ENCODE measurements around the gene ADAM33.

Gene ADAM33

DNA sequence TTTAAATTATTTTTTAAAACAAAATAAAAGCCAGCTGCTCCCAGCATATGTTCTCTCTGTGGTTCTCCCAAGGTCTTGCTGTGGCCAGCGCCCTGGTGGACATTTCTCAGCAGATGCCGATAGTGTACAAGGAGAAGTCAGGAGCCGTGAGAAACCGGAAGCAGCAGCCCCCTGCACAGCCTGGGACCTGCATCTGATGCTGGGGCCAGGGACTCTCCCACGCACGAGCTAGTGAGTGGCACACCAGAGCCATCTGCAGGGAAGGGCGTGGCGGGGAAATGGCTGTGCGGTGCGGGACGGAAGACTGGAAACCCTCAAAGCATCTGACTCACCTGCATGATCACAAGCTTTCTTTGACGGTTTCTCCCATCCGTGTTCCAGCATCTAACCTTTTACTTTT is 35.2 kb downstream of the ADAM33 start:
- no peak for DNase-seq (ENCODE audit: low spot score)

DNA sequence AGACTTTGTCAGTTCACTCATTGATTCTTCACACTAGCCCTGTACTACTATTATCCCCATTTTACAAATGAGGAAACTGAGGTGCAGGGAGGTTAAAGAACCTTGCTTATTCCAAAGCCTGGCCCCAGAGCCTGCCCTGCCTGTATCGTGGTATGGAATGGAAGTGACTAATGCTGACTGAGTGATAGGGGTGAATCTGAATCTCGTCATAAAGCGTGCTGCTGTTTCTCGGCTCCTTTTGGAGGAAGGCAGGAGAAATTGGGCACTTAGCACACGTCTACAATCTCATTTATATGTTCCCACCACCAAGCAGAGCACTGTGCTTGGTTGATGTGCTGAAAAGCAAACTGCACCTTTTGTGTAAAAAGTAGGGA is 35.8 kb downstream of the ADAM33 start:
- DNase-seq (ENCODE audit: low spot score), result no peak

DNA sequence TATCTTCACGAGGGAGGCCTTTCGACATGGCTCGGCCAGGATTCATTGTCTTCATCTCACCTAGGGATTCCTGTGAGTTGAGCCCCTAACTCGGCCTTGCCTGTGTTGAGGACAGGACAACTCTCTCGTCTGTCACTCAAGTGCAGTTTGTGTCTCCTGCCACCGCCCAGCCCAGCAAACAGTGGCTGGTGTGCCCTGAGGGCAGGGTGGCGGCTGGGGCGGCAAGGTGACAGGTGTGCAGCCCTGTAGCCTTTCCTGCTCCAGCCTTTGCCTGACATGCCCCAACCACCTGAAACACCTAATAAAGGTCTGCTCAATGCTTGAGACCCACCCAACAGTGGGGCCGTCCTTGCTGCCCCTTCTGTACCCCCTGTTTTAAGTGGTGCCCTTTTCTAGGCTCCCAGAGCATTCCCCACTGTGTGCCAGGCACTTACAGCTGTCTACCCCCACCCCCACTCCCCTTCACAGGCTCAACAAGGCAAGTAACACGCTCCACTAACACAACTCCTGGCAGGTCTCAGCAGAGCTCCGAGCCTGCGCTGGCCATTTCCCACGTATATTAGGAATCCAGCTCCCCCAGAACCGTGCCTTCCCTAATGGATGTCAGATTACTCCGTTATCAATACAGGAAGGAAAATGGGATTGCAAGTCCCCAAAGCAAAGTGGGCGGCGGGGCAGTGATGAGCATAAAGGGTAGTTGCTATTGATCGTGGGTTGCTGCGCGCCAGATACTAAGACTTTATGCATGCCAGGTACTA is 36.3 kb downstream of the ADAM33 start:
- DNase-seq (ENCODE audit: low spot score), result no peak

DNA sequence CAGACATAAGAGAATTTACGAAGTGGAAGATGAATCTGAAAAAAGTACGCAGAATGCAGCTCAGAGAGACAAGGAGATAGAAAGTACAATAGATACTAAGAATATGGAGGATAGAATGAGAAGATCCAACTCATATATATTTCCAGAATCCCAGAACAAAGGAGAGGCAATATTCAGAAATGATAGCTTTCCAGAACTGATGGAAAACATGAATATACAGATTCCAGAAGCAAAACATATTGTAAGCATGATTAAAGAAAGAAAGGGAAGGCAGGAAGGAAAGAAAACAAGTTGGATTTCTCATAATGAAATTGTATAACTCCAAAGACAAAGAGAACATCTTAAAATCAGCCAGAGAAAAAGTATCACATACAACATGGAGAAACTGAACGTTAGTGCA is 41.6 kb downstream of the ADAM33 start:
- no peak for DNase-seq (ENCODE audit: low spot score)

DNA sequence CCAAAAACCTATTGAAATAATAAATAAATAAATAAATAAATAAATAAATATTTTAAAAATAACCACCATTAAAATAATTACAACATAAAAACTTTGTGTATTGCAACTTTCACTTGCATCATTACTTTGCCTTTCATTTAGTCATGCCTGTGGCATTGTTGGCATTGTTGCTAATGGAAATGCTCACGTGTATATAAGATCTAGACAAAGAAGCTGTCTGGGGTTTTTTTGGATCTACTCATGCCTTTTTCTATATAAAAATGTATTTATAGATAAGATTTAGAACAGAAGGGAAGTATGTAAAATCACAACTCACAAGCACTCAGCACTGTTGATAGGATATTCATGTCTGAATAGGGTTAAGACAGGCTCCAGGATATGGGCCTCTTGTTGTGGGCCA is 46.5 kb downstream of the ADAM33 start:
- DNase-seq (ENCODE audit: low spot score), result no peak

DNA sequence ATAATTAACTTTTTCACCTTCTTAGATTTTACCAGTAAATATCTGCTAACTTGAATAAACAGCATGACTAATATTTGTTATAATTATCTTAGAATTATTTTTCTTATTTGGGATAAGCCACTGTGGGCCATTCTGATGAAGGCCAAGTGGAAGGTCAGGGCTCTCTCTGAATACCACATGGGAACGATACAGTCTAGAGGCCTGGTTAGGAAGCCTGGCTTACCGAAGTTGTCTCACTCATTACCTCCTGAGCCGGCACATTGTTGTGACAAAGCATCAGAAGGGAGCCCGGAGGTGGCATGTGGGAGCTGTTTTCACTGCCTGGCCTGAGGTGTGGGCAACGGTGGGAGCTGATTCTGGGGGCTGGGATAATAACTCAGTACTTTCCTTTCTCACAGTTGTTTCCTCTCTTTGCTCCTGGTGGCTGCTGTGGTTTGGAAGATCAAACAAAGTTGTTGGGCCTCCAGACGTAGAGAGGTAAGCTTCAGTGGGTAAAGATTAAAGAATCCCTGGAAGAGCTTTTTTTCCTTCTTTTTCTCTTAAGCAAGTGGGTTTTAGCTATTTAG is 47.8 kb downstream of the ADAM33 start:
- DNase-seq (ENCODE audit: low spot score), result no peak

DNA sequence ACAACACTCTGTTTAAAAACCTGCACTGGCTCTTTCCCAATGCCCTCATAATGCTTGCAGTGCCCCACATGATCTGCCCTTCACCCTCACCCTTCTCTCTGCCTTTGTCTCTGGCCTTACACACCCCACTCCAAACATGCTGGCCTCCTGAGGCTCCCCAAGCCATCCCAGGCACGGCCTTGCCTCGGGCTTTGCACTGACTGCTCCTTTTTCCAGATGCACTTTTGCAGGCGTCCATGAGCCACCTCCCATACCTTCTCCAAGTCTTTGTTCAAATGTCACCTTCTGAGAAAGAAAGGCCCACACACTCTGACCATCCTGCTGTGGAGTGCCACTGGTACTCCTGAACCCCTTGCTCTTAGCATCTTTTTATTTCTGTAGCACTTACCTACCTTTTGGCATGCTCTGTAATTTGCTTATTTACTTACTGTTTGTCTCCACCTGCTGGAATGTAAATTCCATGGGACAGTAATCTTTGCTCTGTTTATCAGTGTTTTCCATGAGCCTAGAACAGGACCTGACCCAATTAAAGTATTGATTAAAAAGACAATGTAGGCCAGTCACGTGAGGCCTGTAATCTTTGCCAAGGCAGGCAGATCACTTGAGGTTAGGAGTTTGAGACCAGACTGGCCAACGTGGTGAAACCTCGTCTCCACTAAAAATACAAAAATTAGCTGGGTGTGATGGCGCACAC is 49.4 kb downstream of the ADAM33 start:
- no peak for DNase-seq (ENCODE audit: low spot score)

DNA sequence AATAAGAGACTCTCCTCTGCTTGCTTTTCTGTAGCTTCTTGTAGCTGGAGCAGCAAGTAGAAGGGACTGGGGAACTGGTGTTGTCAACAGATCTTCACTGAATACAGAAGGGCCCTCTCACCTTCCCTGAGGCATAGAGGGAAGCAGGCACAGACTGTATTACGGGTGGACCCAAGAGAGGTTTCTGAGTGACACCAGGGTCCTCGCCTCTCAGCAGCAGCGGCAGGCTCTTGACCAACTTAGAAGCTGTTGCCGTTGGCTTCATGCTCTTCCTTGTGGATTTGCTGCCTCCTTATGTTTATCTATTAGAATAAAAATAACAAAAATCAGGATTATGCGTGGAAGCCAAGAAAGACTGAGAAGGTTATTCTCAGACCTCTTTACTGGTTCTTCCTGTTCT is 50.3 kb downstream of the ADAM33 start:
- DNase-seq (ENCODE audit: low spot score), result no peak

DNA sequence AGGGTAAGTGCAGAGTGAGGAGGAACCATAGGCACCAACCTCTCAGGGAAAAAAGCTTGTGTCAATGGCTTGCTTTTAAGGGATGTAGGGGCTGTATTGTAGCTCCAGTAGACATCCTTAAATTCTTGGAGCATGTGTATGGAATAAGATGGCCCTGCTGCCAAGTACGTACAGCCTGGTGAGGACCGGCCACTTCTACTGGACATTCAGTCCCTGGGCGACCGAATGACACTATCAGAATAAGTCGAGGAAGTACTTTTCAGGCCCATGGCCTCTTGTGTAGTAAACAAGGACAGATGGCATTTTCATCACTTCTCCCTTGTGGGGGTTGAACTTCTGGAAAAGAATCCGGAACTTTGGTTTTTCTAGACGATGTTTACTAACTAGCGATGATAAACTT is 51.4 kb downstream of the ADAM33 start:
- no peak for DNase-seq (ENCODE audit: low spot score)

DNA sequence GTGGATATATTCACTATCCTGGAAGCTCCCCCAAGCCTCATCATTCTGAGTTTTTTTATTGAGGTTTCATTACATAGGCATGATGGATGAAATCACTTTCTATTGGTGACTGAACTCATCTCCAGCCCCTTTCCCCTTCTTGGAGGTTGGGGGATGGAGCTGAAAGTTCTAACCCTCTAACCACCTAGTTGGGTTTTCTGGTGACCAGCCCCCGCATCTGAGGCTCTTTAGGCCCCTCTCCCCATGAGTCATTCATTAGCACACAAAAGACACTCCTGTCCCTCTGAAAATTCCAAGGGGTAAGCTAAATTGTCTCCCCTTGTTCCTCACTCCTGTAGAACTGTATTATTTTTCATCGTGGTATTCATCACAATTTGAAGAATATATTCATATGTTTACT is 51.9 kb downstream of the ADAM33 start:
- peak; percentile 25 for DNase-seq (ENCODE audit: low spot score)

DNA sequence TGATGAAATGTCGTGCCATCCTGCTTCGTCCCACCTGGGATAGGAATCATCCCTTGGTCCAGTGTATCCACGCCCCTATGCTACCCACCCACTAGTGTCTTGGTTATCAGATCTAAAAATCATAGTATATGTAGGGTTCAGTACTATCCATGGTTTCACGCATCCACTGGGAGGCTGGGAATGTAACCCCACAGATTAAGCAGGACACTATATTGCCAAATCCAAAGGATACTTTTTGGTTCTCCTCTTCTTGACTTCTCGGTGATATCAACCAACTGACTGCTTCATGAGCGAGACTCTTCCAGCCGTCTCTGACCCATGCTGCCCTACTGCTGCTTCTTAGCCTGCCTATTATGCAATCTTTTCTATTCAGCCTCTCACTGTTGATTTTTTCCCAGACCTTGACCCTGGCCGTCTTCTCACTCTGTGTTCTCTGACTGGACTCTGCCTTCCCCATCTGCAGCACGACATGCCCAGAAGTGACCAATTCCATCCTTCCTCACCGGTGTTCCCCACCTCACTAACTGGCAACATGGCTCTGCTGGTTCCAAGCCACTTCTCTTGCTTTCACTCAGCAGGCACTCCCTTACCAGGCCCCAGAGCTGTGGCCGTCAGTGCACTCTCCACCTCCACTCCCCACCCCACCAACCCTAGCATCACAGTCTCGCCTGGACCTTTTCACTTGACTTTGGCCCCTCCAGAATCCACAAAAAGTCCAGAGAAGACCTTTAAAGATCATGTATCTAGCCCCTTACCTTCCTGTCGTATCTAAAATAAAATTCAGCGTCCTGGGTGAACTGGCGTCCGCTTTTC is 53.1 kb downstream of the ADAM33 start:
- DNase-seq (ENCODE audit: low spot score), result no peak

DNA sequence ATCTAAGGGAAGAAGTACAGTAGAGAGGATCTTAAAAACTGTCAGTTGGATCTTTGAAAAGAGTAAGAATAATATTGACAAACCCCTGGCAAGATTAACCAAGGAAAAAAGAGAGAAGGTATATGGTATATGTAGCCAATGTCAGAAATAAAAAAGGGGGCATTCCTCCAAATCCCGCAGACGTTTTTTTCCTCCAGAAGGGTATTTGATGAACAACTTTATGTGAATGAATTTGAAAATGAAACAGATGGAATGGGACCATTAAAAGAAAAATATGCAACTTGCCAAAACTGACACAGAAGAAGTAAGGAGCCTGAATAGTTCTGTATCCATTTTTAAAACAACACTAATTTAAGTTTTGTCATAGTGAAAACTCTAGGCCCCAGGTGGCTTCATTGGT is 54.3 kb downstream of the ADAM33 start:
- no peak for DNase-seq (ENCODE audit: low spot score)

DNA sequence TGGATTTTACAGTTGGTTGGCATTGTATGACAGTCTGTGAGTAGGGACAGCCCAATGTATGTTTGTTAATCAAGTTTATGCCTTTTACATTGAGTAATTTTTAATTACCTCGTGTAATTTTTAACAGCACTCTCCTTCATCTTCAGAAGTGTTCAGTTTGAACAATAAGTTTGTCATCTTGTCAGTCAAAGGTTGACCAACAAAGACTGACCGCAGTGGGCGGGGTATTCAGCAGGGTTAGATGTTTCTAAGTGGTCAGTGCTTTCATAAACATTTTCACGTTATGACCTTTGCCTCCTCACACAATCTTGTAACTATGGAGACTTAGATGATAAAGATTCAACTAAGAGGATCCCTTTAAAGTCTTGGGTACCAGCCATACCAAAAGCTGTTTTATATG is 59.4 kb downstream of the ADAM33 start:
- DNase-seq (ENCODE audit: low spot score), result no peak

DNA sequence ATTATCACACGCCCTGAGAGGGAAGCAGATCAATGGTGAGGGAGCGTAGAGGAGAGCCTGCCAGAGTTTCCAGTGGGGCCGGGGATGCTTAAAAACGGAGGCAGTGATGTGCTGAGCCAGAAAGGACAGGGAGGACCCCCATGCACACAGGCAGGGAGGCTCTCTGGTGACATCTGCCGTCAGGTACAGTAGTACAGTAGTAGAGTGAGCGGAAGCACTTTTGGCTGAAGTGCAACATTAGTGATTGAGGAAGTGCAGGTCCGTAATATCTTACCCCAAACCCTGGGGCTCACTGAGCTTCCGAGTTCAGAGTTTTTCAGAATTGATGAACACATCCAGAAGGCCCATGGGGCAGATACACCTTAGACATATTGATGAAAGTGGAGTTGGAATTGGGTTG is 60.7 kb downstream of the ADAM33 start:
- DNase-seq (ENCODE audit: low spot score), result peak; percentile 57

Data from iPS-NIHi11 (cell line).